Posterior vena cava (tissue), 2 donors: ENCODE data around the gene SULT1A1. TPM values are rescaled to one million over a fixed set of nuclear protein-coding genes. Genes with fewer than 3 reads are reported as not detected.
"Not testable (repeated sequence)": the region's sequence is repeated elsewhere in the genome, so short reads cannot be mapped to it uniquely, and the experiment has no call there.

Experiments
- DNase-seq: peaks from one replicate; pipeline ENCODE4 v3.0.0-alpha.2; 2020; ENCODE audit warnings: low spot score
- intact Hi-C, 2 donors: fragments of 100-400 bp; cut with DNase I; formaldehyde crosslinking; loops; one replicate each; pipeline versions ENCODE4 v1.14.1 to v1.14.2; 2022 to 2023
- long read RNA-seq, 2 donors: library from polyadenylated mRNA; unstranded; transcript quantifications; one replicate each; pipeline ENCODE4 v2.0.0, GENCODE V29; 2020 to 2021
- total RNA-seq, 2 donors: library from RNA; stranded (reverse); fragmentation: NEBNext Ultra II Directional; extraction: Animal tissue kit (Norgen Biotek cat#: 25700); gene quantifications; one replicate each; pipeline ENCODE4 v1.2.1, GENCODE V29; 2021
- donor health status: DM: yes; HTN: yes; CAD: no.
- donor health status: DM: yes; HTN: yes; CAD: no.

SULT1A1 gene
- 10 to 100 TPM in 1 of 2 donors, 1 to 10 TPM in 1; 8.9 to 16.7 TPM for total RNA-seq
- long read RNA-seq, donor 1, partial matches to known transcripts, result 0 of 5 reads
- long read RNA-seq, donor 1, other reads (novel, unspliced or antisense), result 1 of 5 reads
- long read RNA-seq, donor 2, transcript SULT1A1-201 (8 exons, 1,162 nt), result major isoform, 20 of 26 reads
- long read RNA-seq, donor 2, partial matches to known transcripts, result 1 of 26 reads
- long read RNA-seq, donor 2, other reads (novel, unspliced or antisense), result 0 of 26 reads

DNA sequence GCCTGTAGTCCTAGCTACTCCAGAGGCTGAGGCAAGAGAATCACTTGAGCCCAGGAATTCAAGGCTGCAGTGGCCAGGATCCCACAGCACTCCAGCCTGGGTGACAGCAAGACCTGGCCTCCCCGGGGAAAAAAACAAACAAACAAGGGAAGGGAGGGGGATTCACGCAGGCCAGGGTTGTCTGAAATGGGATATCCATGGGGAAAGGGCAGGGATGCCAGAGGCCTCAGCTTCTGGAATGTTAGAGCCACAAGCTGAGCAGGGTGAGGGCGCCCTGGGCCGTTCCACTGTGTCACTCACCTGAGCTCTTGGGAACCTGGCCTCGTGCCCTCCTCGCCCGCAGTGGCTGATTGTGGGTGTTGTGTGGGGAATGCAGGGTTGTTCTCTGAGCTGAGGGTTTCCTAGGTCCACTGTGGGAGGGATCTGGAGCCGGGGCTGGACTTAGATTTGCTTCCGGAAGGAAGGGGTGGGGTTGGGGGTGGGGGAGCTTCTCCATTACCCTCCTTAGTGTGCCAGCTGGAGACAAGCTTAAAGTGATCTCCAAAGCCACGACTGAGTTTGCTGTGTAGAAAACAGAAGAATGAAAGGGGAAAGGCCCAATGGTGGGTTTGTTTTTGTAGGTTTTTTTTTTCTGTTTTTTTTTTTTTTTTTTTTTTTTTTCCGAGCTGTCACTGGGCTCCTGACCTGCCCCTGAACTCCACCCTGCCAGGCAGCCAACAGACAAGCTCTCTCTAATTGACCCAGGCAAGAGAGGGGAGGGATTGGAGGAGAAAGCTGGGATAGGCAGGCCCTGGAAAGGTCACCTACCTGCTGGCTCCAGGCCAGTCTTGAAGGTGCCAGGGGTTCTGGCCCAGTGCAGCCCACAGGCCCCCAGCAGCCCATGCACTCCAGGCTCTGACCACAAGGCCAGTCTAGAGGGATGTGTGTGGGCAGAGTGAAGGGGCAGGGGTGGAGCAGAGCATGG is at the start of gene SULT1A1:
SULT1A1 (minus strand) TSS at position 414 of the 964 bp plus-strand sequence. CDS start 1,189 bp downstream, outside the sequence.
- no peak for DNase-seq
- intact Hi-C loops, result no loop called here

DNA sequence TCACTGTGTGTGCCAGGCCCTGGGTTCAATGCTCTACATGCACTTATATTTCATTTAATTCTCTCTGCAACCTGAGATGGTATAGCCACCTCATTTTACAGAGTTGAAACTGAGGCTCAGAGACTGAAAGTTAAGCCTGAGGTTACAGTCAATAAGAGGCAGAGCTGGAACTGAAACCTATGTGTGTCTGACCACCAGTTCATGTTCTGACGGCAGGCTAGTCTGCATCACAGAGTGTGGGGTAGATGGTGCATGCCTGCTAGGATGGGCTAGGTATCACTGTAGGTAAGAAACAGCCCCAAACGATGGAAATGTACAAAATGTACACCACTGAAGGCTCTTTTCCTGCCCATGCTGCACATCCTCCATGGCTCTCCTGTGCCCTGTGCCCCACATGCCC is 30.1 kb upstream of the SULT1A1 start:
- DNase-seq, intact Hi-C loops: not testable (repeated sequence)

DNA sequence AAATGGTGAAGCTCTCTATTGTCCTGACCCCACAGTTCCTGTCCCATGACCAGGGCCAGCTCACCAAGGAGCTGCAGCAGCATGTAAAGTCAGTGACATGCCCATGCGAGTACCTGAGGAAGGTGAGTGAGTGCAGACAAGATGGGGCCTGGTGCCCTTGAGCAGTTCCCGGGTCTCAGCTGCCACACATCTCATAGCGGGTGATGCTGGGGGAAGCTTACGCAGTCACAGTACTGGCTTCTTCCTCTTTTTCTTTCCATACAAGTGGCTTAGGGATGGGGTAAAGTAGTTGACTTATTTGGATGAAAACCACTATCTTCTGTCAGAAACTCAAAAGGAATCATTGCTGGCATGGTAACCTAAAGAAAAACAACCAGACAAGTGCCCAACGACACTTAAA is 28.5 kb upstream of the SULT1A1 start:
- intact Hi-C loops, DNase-seq: not testable (repeated sequence)

DNA sequence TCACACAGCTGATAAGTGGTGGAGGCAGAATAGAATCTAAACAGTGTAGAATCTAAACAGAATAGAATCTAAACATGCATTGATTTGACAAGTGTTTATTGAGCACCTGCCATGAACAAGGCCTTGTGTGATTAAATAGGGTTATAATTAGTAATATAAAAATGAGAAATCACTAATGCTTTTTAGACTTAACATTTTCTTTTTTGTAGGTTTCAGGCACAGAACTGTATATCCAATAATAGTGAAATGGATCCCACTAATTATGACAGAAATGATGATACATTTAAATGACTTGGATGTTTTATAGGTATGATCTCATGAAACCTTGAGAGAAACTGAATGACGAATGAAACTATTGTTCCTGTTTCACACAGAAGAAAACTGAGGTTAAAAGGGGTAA is 27.9 kb upstream of the SULT1A1 start, which contains the start of gene NPIPB8:
NPIPB8 (plus strand) TSS at position 301 of the 400 bp plus-strand sequence. CDS start 296 bp downstream, outside the sequence.
- DNase-seq, intact Hi-C loops: not testable (repeated sequence)

DNA sequence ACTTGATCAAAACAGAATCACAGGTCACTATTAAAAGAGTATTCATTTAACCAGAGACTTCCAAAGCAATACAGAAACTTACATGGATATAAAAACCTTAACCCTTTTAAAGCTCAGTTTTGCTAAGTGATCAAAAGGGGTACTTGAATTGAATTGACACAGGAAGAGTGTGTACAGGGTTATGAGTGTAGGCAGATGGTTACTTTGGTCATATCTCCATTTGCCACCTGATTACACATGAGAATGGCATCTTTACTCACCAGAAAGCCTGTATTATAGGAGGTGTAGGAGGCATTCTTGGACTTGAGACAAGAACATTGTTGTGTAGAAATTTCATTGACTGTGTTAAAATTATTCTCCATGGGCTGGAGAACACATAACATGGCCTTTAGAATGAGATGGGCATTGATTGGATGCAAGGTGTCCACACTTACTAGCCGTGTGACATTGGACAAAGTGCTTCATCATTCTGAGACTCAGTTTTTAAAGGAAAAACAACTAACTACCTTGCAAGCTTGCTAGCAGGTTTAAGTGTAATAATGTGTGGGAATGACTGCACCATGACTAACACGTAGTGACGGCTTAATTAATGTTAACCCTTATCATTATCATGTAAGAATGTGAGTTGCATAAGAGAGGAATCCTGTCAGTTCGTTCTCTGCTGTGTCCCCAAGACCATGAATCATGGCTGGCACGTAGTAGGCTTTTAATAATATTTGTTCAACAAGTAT is 26.4 kb upstream of the SULT1A1 start:
- intact Hi-C loops, result not testable (repeated sequence)

DNA sequence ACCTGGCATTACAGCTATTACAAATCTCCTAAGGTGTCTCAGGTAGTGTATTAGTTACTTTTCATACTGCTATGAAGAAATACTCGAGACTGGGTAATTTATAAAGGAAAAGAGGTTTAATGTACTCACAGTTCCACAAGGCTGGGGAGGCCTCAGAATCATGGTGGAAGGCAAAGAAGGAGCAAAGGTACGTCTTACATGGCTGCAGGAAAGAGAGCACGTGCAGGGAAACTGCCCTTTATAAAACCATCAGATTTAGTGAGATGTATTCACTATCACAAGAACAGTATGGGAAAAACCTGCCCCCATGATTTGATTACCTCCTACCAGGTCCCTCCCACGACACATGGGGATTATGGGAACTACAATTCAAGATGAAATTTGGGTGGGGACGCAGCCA is 21.1 kb upstream of the SULT1A1 start:
- DNase-seq, intact Hi-C loops: not testable (repeated sequence)

More for the DNA sequence above, 26.4 kb upstream of the SULT1A1 start:
- DNase-seq, result not testable (repeated sequence)

DNA sequence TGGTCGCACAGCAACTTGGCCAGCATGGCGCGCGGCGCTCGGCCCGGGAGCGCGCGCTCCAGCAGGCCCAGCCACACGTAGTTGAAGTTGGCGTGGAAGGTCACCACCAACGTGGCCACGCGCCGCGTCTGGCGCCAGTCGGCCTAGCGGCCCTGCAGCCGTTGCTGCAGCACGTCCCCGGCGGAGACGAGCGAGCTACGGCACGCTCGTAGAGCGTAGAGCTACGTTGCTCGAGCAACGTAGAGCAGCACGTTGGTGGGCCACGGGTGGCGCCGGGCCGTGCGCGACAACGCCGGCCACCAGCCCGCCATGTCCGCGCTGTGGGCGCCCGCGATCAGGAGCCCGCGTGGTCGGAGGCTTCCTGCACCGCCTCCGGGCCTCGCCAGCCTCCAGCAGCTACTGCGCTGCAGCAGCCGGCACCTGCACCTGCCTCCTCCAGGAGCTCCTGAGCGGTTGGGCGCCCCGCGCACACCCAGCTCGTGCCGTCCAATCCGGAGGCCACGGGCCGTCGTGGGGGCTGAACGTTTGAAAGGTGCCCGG is 13.4 kb upstream of the SULT1A1 start:
- intact Hi-C loops, result no loop called here

DNA sequence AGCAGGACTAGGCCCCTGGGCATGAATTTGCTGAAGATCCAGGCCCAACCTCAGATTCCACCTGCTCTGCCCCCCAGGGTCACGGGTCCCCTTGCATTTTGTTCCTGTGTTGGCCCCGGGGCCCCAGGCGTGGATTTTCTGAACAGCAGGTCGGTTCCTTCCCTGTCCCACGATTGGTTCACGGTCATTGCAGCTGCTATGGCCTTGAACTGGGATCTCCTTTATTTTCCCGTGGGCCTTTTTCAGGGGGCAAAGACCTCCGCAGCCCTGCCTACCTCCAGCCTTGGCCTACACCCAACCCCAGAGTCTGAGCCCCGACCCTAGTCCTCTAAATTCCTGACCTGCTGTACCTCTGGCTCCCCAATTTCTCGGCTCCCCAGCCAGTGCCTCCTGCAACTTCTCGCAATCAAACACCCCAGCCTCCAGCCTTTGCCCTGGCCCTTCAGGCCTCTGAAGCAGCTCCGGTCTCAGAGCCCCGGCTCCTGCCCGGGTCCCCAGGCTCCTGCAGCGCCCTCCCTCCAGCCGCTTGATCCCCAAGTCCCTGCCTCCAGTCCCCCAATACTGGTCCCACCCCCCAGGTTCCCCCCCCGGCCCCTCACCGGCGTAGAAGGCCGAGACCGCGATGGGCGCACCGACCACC is 12.8 kb upstream of the SULT1A1 start:
- intact Hi-C loops, DNase-seq: not testable (repeated sequence)

More for the DNA sequence above, 13.4 kb upstream of the SULT1A1 start:
- DNase-seq, result peak; percentile 85

DNA sequence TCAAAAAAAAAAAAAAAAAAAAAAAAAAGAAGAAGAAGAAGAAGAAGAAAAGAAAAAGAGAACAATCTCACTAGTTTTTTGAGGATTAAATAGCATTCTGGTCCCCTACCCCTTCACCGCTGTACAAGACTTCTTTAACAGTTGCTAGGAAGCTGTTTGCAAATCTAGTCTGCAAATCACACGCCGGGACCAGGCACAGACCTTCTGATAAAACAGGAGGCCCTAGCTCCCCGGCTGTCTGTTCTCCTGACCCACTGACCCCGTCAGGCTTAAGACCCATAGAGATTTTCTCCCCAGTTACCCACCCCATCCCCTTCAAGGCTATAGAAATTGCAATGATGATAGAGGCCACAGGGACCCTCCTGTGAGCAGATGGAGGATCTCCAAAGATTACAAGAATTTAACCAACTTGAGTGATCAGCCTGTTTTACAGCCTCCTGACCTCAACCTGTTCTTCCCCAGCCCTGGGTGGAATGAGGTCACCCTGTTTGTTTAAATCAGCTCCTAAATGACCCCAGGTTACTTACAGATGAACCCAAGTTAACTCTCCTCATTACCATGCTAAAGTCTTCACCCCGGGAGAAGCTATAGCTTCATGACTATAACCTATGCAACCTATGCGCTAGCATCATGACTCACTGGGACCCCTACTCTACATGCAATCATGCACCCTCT is 11.8 kb upstream of the SULT1A1 start:
- DNase-seq, result no peak
- intact Hi-C loops, result no loop called here

DNA sequence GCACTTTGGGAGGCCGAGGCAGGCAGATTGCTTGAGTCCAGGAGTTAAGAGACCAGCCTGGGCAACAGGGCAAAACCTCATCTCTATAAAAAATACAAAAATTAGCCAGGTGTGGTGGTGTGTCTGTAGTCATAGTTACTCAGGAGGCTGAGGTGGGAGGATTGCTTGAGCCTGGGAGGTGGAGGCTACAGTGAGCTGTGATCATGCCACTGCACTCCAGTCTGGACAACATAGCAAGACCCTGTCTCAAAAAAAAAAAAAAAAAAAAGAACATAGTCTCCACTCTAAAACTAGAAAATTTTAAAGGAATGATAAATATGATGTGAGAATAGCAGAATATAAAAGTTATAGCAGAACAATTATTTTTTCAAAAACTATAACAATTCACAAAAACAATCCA is 10.5 kb upstream of the SULT1A1 start:
- DNase-seq, intact Hi-C loops: not testable (repeated sequence)

DNA sequence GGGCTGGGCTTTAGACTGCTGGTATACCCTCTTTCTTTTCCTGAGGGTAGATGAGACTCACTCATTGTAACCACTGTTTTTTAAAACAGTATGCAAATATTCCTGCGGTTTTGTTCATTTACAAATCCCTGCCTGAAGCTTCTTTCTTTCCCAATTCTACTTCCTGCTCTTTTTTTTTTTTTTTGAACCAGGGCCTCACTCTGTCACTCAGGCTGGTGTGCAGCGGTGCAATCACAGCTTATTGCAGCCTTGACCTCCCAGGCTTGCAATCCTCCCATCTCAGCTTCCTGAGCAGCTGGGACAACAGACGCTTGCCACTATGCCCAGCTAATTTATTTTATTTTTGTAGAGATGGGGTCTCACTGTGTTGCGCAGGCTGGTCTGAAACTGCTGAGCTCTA is 8.0 kb upstream of the SULT1A1 start:
- DNase-seq, result no peak
- intact Hi-C loops, result no loop called here

DNA sequence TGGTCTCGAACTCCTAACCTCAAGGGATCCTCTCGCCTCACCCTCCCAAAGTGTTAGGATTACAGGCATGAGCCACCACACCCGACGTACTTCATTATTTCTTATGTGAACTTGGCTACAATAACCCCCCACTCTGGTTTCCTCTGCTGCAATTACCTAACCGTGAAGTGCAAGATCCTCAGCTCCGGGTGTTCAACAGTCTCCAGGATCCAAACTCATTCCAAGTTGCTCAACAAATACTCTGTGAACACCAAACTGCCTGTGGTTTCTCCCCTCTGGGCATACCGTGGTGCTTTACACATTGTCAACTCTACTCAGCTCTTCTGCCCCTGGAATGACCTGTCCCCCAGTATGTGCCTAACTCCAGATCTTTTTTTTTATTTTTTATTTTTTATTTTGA is 6.8 kb upstream of the SULT1A1 start:
- intact Hi-C loops, result no loop called here

DNA sequence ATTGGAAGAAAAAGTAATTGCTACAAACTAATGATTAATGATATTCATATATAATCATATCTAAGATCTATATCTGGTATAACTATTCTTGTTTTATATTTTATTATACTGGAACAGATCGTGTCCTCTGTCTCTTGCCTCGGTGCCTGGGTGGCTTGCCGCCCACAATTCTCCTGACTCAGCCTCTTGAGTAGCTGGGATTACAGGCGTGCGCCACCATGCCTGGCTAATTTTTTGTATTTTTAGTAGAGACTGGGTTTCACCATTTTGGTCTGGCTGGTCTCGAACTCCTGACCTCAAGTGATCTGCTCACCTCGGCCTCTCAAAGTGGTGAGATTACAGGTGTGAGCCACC is 6.4 kb upstream of the SULT1A1 start:
- DNase-seq, intact Hi-C loops: not testable (repeated sequence)

More for the DNA sequence above, 6.8 kb upstream of the SULT1A1 start:
- no peak for DNase-seq

DNA sequence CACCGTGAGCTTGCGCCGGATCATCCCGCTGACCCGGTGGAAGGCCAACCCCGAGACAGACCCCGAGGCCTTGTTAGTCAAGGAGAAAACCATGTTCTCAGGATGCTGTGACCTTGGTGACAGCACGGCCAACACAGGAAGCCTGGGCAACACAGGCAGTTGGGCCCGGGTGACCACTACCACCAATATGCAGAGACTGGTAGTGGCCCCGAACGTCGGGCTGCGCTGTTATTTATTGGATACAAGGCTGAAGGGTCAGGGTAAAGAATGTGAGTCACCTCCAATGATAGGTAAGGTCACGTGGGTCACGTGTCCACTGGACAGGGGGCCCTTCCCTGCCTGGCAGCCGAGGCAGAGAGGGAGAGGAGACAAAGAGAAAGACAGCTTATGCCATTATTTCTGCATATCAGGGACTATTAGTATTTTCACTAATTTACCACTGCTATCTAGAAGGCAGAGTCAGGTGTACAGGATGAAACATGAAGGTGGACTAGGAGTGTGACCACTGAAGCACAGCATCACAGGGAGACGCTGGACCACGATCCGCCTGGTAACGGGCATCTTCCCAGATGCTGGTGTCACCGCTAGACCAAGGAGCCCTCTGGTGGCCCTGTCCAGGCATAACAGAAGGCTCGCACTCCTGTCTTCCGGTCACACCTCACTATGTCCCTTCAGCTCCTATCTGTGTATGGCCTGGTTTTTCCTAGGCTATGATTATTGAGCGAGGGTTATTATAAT is 5.8 kb upstream of the SULT1A1 start:
- DNase-seq, intact Hi-C loops: not testable (repeated sequence)

DNA sequence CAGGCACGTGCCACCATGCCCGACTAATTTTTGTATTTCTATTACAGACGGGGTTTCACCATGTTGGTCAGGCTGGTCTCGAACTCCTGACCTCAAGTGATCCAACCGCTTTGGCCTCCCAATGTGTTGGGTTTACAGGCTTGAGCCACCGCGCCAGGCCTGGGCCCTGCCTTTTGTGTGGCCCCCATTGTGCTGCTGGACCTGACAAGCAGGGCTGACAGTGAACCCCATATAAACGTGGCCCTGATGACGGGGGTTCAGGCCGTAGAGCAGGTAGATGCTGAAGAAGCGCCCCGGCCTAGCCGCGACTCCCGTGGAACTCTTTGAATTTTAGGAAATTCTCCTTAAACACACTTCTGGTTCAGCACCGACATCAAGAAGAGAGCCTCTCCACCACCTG is 4.7 kb upstream of the SULT1A1 start:
- intact Hi-C loops, DNase-seq: not testable (repeated sequence)

DNA sequence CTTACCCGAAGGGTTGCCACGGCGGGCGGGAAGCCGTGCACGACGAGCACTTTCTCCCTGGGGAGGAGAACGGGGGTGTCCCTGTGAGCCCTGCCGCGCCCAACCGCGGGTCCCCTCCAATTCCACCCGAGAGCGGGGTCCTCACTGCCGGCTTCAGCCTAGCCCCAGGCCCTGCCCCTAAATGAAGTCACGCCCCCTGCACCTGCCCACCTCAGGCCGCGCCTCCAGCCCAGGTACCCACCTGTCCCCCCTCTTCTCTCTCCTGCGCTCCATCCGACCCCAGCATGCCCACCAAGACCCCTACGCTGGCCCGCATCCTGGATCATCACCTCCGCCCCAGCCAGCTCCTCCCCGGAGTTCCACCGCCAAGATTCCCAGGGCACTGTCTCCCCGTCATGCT is 4.1 kb upstream of the SULT1A1 start:
- intact Hi-C loops, DNase-seq: not testable (repeated sequence)
